ENCODE data around the gene EYS. TPM values are rescaled to one million over a fixed set of nuclear protein-coding genes. Genes with fewer than 3 reads are reported as not detected.
"Not testable (repeated sequence)": the region's sequence is repeated elsewhere in the genome, so short reads cannot be mapped to it uniquely, and the experiment has no call there.

EYS gene
- total and polyA plus RNA-seq, 8 donors = 0.55 to 0.58 TPM; not detected in 6

DNA sequence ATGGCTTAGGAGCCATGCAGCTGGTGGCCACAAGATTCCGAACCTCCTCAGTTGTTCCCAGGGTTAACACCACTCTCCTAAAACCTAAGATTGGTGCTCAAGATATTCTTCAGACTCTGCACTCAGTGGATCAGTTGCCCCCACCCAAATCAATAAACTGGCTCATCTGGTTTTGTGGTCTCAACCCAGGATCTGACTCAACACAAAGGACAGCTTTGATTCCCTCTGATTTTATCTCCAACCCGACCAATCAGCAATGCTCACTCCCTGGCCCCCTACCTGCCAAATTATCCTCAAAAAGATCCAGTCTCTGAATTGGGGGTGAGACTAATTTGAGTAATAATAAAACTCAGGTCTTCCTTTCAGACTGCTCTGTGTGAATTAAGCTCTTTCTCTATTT, 137.5 kb downstream of the EYS start:
- H3K4me1 ChIP-seq = no peaks in the 10 kb centered on the region

DNA sequence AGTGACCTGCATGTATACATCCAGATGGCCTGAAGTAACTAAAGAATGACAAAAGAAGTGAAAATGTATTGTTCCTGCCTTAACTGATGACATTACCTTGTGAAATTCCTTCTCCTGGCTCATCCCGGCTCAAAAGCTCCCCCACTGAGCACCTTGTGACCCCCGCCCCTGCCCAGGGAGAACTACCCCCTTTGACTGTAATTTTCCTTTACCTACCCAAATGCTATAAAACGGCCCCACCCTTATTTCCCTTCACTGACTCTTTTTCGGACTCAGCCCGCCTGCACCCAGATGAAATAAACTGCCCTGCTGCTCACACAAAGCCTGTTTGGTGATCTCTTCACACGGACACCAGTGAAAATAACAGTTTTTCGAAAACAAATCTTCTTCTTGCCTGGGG, 138.0 kb downstream of the EYS start:
- H3K27me3 ChIP-seq; H3K9me3 ChIP-seq; H3K4me1 ChIP-seq; H3K4me3 ChIP-seq; DNase-seq; intact Hi-C loops (cut with DNase I; ENCODE audit: low total_unique reads); H3K27ac ChIP-seq; H3K36me3 ChIP-seq: not testable (repeated sequence)
- 65 to 78% (median 77%) methylated on average over 7 of the region's 7 CpGs for whole genome bisulfite sequencing, 5 donors

More for the DNA sequence above, 137.5 kb downstream of the EYS start:
- Histone ChIP-seq H3K27me3 (no peaks in the 10 kb centered on the region), H3K4me3 (no peak overlapping the region), H3K27ac (no peak overlapping the region), H3K9me3 (no peaks in the 10 kb centered on the region), H3K36me3 (no peaks in the 10 kb centered on the region)
- no peak for DNase-seq
- intact Hi-C loops (cut with DNase I; ENCODE audit: low total_unique reads) = no loop called here
- WGBS, 5 donors = 68 to 72% (median 70%) methylated on average over 2 of the region's 2 CpGs
- TF ChIP-seq, protein P1, sequence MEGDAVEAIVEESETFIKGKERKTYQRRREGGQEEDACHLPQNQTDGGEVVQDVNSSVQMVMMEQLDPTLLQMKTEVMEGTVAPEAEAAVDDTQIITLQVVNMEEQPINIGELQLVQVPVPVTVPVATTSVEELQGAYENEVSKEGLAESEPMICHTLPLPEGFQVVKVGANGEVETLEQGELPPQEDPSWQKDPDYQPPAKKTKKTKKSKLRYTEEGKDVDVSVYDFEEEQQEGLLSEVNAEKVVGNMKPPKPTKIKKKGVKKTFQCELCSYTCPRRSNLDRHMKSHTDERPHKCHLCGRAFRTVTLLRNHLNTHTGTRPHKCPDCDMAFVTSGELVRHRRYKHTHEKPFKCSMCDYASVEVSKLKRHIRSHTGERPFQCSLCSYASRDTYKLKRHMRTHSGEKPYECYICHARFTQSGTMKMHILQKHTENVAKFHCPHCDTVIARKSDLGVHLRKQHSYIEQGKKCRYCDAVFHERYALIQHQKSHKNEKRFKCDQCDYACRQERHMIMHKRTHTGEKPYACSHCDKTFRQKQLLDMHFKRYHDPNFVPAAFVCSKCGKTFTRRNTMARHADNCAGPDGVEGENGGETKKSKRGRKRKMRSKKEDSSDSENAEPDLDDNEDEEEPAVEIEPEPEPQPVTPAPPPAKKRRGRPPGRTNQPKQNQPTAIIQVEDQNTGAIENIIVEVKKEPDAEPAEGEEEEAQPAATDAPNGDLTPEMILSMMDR (IDR thresholded peaks at IDR 0.05) = no peak
- no peak for TF ChIP-seq EP300 (IDR thresholded peaks at IDR 0.05)
- no peak for TF ChIP-seq POLR2A (IDR thresholded peaks at IDR 0.05)
- TF ChIP-seq POLR2AphosphoS5 (IDR thresholded peaks at IDR 0.05) = no peak

DNA sequence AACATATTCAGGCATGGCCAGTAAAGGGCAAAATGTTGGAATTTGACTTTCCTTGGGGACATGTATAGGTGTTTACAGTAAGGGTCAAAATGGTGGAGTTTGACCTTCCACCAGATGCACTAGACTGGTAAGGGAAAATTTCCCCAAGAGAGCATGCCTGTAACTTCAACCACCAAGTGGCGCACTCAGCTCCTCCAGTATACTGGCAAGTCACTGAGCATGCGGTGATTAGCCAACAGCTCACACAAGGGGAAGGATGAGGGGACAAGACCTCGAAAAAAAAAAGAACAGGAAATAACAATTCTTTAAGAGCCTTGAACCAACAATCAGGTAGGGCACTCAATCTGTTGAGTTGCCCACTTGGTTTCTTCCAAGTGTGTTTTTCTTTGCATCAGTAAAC, 140.9 kb downstream of the EYS start:
- no peaks in the 10 kb centered on the region for H3K27me3 ChIP-seq
- H3K9me3 ChIP-seq = no peaks in the 10 kb centered on the region
- intact Hi-C loops (cut with DNase I; ENCODE audit: low total_unique reads) = no loop called here
- H3K36me3 ChIP-seq = no peaks in the 10 kb centered on the region
- no peak overlapping the region for H3K27ac ChIP-seq
- H3K4me1 ChIP-seq = no peaks in the 10 kb centered on the region
- WGBS, 5 donors = 52 to 83% (median 82%) methylated on average over 3 of the region's 3 CpGs
- no peak overlapping the region for H3K4me3 ChIP-seq
- no peak for TF ChIP-seq POLR2A (IDR thresholded peaks at IDR 0.05)
- TF ChIP-seq, protein P1 (IDR thresholded peaks at IDR 0.05) = no peak
- no peak for TF ChIP-seq POLR2AphosphoS5 (IDR thresholded peaks at IDR 0.05)
- no peak for TF ChIP-seq EP300 (IDR thresholded peaks at IDR 0.05)
- no peak for DNase-seq

DNA sequence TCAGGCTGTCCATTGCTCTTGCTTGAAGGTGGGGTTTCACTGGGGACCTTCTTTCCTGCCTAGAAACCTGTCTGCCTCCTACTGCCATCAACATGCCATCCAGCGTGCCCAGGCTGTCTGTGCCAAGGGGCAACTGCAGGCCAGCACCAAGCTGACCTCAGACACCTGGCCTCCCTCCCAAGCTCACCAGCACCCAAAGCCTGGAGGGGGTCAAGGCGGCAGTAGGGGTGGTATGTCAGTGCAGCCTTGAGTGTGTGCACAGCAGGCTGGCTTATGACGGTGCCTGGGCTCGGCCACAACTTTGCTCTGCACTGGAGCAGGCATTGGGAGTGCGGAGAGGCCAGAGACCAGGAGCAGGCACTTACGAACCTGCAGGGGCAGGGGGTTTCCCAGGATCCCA, 149.0 kb downstream of the EYS start:
- intact Hi-C loops (cut with DNase I; ENCODE audit: low total_unique reads) = no loop called here

GRCh38 chr6:65557224-65557623, 149.8 kb downstream of the EYS start:
- Histone ChIP-seq H3K4me3 (no peak overlapping the region), H3K27me3 (no peaks in the 10 kb centered on the region), H3K4me1 (no peaks in the 10 kb centered on the region), H3K27ac (no peak overlapping the region), H3K9me3 (peaks cover 0 to 16% (median 13%) of the 10 kb centered on the region in 4 donors), H3K36me3 (no peaks in the 10 kb centered on the region)
- 77 to 84% (median 80%) methylated on average over 6 of the region's 6 CpGs for WGBS, 5 donors
- no peak for DNase-seq
- intact Hi-C loops (cut with DNase I; ENCODE audit: low total_unique reads) = no loop called here
- TF ChIP-seq, protein P1 (IDR thresholded peaks at IDR 0.05) = no peak
- TF ChIP-seq POLR2AphosphoS5 (IDR thresholded peaks at IDR 0.05) (no peak), POLR2A (IDR thresholded peaks at IDR 0.05) (no peak), EP300 (IDR thresholded peaks at IDR 0.05) (no peak)

More for the DNA sequence above, 149.0 kb downstream of the EYS start:
- H3K36me3 ChIP-seq = no peaks in the 10 kb centered on the region
- DNase-seq = no peak
- peaks cover 0 to 16% (median 13%) of the 10 kb centered on the region in 4 donors for H3K9me3 ChIP-seq
- no peaks in the 10 kb centered on the region for H3K4me1 ChIP-seq
- TF ChIP-seq POLR2A (IDR thresholded peaks at IDR 0.05) (no peak), EP300 (IDR thresholded peaks at IDR 0.05) (no peak), POLR2AphosphoS5 (IDR thresholded peaks at IDR 0.05) (no peak)
- TF ChIP-seq, protein P1 (IDR thresholded peaks at IDR 0.05) = no peak
- 79 to 100% (median 90%) methylated on average over 3 to 6 of the region's 6 CpGs for whole genome bisulfite sequencing, 5 donors
- no peak overlapping the region for H3K4me3 ChIP-seq
- no peaks in the 10 kb centered on the region for H3K27me3 ChIP-seq
- H3K27ac ChIP-seq = no peak overlapping the region

Measured in stomach (tissue), 9 donors.